NCI-H128 (cell line): ENCODE data around the gene TMEM167A.
"Not testable (repeated sequence)": the region's sequence is repeated elsewhere in the genome, so short reads cannot be mapped to it uniquely, and the experiment has no call there.

Experiments
- DNase-seq: peaks from one replicate; lab custom pipeline; 2025; ENCODE audit not compliant: unreplicated experiment; lab: John Stamatoyannopoulos, UW

Gene TMEM167A

DNA sequence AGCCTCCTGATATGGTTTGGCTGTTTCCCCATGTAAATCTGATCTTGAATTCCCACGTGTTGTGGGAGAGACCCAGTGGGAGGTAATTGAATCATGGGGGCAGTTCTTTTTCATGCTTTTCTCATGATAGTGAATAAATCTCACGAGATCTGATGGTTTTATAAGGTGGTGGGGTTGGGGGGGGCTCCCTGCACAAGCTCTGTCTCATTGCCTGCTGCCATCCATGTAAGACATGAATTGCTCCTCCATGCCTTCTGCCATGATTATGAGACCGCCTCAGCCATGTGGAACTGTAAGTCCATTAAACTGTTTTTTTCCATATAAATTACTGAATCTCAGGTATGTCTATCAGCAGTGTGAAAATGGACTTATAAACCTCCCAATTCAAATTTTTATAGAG lies 13.0 kb upstream of the TMEM167A start:
- DNase-seq: no peak

DNA sequence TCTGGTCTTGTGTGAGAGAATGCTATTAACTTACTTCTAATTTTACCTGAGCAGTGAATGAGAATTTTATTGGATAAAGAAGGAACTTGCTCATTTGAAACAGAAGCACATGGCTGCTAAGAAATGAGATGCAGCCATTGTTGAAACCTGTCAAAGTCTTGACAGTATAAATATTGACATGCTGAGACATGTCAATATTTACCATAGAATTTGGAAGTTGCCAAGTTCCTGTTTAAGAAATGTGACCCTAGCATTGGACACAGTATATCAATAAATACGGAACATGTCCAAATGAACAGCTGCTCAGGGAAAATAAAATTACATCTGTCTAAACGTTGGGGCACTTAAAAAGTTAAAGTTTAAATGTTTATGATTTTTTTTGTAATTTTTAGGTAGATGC lies 7.9 kb upstream of the TMEM167A start:
- no peak for DNase-seq

DNA sequence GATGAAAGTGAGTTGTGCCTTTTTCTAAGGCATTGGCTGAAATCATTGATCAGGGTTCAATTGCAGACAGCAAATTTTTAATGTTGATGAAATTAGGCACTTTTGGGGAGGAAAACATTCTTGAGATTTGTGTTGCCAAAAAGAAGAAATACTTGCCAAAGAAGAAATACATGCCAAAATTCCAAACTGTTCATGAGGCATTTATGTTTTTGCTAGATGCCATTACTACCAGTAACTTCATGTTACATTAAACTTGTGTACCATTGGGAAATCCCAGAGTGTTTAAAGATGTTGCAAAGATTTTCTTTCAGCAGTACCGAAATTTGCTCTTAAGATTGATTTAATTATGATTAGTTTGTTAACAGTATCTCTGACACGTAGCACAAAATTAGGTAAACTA lies 7.1 kb upstream of the TMEM167A start:
- no peak for DNase-seq

DNA sequence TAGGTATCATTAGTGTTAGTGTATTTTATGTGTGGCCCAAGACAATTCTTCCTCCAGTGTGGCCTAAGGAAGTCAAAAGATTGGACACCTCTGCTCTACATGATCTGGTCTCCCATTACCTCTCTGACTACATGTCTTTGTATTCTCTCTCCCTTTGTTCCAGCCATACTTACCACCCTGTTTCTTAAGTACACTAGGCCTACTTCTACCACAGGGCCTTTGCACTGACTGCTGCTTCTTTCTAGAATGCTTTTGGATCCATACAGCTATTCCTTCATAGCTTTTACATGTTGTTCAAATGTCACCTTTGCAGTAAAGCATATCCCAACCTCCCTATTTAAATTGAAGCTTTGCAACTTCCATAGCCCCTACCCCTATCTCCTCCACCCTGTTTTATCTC lies 5.6 kb upstream of the TMEM167A start:
- DNase-seq: no peak

DNA sequence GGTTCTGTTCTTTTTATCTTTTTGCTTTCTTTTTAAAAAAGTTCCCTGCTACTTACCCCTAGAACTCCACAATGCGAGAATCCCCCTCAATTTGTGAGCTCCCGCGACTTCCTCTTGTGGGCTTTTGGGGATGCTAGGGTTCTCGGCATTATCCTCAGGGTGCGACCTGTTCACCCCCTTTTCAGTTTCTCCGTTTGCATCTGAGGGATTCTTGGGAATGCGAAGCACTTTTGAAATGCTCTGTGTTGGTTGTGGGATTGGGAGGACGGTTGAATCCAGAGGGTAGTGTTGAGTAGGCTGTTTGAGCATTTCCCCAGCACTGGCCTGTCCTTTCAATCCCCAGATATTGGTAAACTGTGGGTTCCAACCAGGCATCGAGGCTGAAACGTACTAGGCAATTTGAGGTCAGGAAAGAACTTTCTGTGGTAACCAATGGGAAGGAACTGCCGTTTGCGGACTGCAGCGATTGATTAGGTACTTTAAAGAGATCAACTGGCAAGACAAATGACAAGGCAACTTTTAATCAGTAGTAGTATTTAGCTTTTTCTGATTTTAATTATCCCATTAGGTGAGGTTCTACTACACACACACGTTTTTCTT lies 568 bp upstream of the TMEM167A start:
- no peak for DNase-seq

DNA sequence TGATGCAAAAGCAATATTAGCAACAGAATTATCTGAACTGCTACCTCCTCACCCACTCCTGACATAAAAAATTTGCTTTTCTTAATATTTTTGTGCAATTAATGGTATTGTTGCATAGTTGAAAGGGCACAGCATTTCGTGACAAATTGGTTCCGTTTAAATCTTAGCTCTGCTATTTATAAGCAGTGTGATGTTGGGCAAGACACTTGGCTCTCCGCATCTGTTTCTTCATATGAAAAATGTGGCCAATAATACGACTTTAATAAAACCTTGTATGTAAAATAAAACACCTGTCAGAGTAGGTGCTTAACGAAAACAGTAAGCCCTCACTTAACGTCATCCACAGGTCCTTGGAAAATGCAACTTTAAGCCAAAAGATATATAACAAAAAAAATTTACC lies 4.2 kb downstream of the TMEM167A start:
- no peak for DNase-seq

DNA sequence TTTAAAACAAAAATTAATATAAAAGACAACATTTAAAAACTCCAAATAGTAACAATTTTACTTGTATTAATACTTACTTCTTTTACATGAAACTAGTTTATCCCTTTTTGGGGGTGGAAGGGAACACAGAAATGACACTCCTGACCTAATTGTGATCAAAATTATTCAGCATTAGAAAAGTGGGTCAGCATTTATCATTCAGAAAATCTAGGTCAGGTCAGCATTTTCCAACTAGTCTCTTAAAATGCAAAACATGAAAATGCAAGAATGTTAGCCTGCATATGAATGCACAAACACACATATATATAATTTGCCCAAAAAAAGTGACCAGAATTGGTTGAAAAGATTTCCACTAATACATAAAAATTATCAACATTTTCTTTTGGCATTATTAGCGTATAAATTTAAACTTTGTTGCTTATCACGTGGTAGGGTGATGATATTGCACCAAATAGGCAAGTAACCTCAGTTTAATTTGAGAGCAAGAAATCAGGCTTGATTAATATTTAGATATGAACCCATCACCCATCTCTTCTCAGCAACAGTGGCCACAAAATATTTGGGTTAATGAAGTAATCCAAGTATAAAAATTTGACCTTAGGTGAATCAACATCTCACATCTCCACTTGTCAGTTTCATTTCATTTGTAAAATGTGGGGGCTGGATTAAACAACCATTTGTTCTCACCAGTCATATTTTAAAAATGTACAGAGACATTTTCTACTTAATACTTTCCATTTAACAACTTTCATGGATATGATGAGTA lies 5.7 kb downstream of the TMEM167A start:
- DNase-seq: no peak

DNA sequence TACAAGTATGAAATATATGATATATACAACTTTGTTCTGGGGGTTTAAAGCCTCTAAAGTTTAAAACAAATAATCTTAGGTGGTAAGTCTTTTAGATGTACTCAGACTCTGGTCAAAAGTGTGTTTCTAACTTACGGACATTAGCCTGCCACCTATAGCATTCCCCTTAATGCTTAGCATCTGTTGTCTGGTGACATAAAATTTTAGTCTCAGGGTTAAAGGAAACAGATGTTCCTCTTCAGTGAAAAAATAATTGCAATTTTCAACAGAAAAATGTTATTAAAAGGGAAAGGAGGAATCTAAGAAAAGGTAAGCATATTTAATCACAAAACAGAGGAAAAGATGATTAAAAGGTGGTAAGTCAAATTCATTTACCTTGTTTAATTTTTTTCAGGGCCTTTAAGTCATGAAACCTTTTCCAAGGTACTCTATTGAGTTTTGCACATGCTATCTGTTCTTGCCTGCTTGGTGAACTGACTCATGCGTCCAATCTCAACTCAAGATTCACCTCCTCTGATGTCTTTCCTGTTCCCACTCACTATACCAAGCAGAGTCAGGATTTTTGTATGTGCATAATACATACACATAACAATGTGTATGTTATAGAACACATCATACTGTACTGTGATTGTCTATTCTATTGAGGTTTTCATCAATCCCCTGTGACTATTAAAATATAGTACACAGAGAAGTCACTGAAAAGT lies 7.9 kb downstream of the TMEM167A start:
- DNase-seq: no peak

DNA sequence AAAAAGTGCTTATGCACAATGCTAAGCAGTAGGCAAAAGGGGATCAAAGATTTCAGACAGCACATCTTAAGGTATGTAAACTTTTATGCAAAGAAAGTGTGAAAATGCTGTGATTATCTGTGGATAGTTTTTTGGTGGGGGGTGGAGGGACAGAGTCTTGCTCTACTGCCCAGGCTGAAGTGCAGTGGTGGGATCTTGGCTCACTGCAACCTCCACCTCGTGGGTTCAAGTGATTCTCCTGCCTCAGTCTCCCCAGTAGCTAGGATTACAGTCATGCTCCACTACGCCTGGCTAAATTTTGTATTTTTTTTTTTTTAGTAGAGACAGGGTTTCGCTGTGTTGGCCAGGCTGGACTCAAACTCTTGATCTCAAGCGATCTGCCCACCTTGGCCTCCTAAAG lies 9.8 kb downstream of the TMEM167A start:
- not testable (repeated sequence) for DNase-seq

DNA sequence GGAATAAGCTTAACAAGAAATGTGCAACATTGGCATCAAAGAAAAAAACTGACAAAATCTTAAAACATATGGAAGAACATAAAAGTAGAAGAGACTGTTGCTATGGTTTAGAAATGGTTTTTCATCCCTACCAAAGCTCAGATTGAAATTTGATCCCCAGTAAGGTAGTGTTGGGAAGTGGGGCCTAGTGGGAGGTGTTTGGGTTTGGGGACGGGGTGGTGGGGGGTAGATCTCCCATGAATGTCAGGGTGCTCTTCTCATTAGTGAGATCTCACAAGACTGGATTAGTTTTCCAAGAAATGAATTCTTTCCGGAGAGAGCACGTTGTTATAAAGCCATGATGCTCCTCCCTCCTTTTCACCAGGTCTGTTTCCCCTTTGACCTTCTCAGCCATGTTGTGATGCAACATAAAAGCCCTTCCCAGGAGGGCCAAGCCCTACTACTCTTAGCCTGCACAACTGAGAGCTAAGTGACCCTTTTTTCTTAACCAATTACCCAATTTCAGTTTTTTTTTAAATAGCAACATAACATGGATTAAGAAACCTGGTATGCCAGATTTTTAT lies 10.6 kb downstream of the TMEM167A start:
- DNase-seq: no peak

DNA sequence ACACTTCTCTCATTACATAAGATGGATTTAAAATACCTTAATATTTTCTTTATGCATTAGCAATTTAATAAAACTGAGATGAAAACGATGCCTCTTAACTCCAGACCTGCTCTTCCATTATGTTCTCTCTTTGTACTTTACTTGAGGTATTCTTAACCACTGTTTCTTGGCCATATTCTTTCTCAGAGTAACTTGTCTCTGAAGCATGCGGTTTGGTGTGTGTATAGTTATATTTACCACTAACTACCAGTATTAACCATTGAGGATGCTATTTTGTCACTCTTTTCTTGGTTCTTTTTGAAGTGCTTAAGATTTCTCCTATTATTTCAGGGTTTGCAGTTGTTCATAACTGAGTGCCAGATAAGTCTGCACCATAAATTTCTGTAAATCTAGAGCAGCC lies 17.9 kb downstream of the TMEM167A start:
- DNase-seq: no peak

DNA sequence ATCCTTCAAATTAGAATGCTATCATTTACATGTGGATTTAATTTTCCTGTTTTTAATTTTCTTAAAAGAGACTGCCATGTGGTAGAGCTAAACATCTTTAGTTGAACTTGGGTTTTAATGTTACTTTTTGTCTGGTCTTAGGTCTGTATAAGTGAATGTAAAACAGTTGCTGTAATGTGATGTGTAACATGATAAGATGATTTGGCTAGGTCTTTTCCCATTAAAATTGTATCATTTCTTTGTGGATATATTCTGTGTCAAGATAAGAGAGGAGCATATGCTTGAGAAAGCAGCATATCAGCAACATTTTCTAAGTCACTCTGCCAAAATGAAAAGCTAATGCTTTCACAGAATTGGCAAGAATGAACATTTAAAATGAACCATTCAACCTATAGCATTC lies 18.5 kb downstream of the TMEM167A start:
- no peak for DNase-seq

DNA sequence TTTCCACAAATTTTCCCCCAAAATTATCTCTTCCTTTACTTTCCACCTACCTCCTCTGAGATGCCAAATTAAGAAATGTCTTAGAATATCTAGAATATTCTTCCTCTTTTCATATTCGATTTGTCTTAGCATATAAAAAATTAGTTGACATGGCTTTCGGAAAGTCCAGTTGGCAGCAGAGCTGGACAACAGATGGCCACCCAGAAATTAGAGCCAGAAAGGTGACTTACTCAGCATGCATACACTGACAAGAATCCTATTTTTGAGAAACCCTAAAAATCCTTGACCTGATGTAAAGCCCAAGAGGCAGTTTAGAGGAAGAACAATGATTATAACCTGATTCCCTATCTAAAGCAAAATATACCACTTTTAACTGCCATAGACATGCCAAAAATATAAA lies 22.0 kb downstream of the TMEM167A start:
- no peak for DNase-seq

DNA sequence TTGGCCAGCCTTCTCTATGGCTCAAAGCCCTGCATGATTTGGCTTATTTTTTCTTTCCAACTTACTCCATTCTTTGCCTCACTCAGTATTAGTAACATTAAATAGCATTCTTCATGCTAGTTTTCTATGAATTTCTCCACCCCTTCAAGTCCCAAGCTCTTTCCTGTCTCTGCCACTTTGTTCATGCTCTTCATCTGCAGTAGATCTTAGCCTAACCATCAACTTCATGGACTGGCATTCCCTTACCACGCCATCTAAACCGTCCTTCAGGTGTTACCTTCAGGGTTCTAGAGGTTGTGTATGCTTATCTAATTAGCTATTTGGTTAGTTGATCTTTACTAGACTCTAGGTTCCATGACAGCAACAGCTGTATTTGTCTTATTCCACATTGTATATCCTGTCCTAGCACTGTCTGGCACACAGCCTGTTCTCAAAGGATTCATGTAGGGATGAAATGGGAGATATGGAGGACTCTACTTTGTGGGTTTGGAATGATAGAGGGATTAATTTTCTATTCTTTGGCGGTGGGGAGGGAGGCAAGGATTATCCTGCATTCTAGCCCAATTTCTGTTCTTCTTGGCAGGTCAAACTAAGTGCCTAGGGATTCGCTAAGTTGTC lies 26.4 kb downstream of the TMEM167A start:
- DNase-seq: no peak

DNA sequence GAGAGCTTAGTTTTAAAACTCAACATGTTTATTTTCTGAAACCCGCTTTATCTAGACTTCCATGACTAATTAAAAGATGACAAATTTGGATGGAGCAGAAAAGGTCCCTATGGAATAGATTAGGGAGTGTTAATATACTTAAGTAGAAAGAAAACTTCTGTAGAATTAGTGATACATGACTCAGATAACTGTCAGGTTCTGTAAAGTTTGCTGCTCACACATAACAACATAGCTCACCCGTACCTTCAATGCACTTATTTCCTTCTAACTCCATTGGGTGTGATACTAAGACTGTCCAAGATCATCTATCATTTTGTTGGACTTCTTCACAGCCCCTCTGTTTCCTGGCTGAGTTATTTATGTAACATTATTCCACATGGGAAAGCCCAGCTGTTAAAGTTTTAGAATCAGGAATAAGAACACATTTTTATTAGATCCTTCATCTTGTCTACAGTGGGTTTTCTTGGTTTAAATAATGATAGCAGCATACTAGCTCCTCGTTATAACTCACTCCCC lies 27.8 kb downstream of the TMEM167A start:
- no peak for DNase-seq

DNA sequence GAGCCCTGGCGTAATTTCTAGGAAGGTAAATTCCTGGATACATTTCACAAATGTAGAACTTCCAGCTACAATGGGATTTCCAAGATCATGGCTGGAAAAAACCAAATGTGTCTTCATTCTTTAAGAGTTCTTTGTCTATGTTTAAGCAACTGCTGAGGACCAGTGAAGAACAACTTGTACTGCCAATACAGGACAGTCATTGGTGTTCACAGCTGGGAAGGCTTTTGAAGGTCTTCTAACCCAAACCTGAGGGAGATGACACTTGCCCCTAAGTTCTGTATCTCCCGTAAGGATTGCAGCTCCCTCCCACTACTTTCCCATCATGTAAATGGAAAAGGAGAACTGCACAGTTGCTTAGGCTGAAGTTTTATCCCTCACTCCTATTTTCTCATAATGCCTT lies 28.4 kb downstream of the TMEM167A start:
- no peak for DNase-seq

DNA sequence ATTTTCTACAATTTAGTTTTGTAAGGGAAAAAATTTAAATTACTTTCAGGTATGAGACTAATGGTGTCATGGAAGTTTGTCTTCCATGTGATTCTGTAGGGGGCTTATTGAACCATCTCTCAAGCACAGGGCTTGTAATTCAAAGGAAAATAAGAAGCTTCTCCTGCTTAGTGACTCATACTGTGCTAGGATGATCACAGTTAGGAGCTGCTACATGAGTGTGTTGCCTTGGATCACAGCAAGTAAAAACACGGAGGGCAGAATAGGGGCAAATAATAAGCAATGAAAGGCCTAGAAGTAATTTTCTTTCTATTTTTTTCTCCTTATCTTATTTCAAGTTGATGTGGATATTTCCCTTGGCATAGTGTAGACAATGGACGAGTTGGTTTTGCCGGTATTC lies 28.9 kb downstream of the TMEM167A start:
- no peak for DNase-seq

DNA sequence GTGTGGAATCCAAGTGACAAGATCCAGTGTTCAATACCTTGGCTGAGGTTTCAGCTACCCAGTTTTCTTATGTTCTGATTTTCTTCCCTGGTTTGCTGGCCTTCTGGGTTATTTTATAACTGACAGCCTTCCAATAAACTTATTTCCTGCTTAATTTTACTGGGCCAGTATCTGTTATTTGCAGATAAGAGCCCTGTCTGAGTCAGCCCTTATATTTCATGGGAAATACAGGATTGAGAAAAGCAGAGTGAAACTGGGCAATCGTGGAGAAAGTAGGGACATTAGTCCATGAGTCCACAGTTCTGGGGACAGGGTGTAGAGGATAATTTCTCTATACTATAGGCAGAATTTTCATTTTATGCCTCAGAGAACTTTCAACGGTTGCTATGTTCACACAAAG lies 32.3 kb downstream of the TMEM167A start:
- no peak for DNase-seq

DNA sequence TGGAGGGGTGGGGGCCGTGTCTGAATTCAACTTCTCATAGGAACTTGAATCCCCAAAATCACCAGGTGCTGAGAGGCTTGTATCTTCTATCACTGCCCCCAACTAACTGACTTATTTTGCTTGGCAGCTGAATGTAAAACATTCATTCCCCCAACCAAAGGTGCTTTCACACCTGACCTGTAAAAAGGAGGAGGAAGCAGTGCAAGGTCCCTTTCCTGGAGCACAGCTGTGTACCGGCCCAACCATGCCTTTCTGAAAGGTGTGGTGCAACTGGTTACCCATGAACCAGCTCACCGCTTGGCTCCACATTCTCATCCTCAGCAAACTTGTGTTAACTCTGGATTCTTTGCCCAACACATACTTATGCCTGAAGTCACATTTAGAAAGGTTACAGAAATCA lies 34.7 kb downstream of the TMEM167A start:
- DNase-seq: no peak

DNA sequence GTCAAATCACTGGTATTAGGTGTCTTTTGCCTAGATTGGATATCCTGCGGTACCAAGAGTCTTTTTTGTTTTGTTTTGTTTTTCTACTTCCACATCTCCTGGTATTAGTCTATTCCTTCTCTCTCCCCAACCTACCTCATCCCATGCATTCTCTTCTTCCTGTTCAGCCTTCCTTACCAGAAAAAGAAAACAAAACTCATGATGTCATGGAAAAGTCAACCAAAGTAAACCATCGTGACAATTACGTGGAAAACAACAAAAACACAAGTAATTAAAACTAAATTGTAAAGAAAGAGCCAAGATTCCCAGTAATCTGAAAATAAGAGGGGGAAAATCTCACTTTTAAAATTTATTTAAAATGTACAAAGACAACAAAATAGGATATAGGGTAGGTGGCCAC lies 38.3 kb downstream of the TMEM167A start:
- DNase-seq: no peak

DNA sequence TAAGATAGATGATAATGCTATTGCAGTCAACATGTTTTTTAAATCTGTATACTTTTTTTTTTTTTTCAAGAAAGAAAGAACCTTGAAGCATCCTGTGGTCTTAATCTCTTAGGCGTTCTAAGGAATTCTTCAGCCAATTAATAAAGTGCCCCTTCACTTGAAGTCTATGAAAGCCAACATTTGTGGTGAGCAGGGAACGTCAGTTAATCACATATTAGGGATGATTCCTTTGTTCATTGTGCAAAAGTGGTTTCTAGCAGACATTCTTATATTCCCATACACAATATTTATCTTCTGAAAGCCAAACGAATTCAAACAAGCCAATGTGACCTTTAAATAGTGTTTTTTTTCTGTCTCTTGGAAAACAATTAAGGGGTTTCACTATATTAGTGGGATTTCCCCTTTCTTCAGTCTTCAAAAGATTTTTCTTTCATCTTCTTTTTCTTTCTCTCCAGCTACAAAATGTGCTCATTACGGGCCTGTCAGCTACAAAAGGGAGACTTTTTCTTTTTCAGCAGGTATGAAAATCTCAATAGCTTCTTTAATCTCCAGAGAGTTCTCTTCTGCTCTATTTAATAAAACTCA lies 40.1 kb downstream of the TMEM167A start:
- no peak for DNase-seq
